Endothelial cell of umbilical vein (primary cell): Measurements from ENCODE around the gene CHAF1A. TPM values are rescaled to one million over a fixed set of nuclear protein-coding genes. Genes with fewer than 3 reads are reported as not detected.

Experiments used
- Bru-seq: library from RNA; stranded (reverse); fragments of 400-500 nt; gene quantifications from one replicate; lab custom pipeline; 2021; lab: Mats Ljungman, UMichigan
- BruChase-seq, 2 experiments: library from RNA; stranded (reverse); fragments of 400-500 nt; gene quantifications; one replicate each; lab custom pipeline; 2021; lab: Mats Ljungman, UMichigan
- BruUV-seq: library from RNA; stranded (reverse); fragments of 400-500 nt; replicated peaks from 2 replicates; lab custom pipeline; 2021; lab: Mats Ljungman, UMichigan
- CTCF ChIA-PET: fragments of 300-600, 350-600 bp; sonication (Branson Sonifier 250); formaldehyde crosslinking; loops from one replicate; lab custom pipeline; 2021; ENCODE audit warnings: antibody characterized with exemption, inconsistent platforms; lab: Charles Lee
- POLR2A ChIA-PET: fragments of 300-600, 350-600 bp; sonication (Branson Sonifier 250); formaldehyde crosslinking; loops from one replicate; lab custom pipeline; 2021; ENCODE audit warnings: antibody characterized with exemption, inconsistent platforms; lab: Charles Lee
- DNase-seq: peaks from one replicate; pipeline ENCODE4 v3.0.0-alpha.2; 2011; ENCODE audit warnings: low read depth, low spot score
- FAIRE-seq: peaks from 2 replicates; lab custom pipeline; 2011; peaks lifted over from hg19 to GRCh38; lab: Jason Lieb, UNC
- H2AFZ ChIP-seq: 2 replicates; pipeline ENCODE4 v1.6.0; 2012; ENCODE audit warnings: low read depth, low read length, control low read depth, inconsistent platforms
- H3K27ac ChIP-seq: 2 replicates; pipeline ENCODE4 v1.5.1; 2011; ENCODE audit warnings: low read depth, mild to moderate bottlenecking, control low read depth, low read length, moderate library complexity; ENCODE audit not compliant: insufficient read depth
- H3K27me3 ChIP-seq, 2 experiments: 2 replicates each; pipeline versions ENCODE4 v1.6.0 to v1.6.1; 2011; ENCODE audit warnings: low read length in 2 of 2, mixed read lengths in 1 of 2; ENCODE audit not compliant: control insufficient read depth in 2 of 2, insufficient read depth in 2 of 2
- H3K36me3 ChIP-seq, 2 experiments: 2 replicates in 1 of 2; 3 replicates in 1 of 2; pipeline ENCODE4 v1.5.1; 2011; ENCODE audit warnings: low read length in 2 of 2, mild to moderate bottlenecking in 1 of 2, moderate library complexity in 1 of 2; ENCODE audit not compliant: control insufficient read depth in 2 of 2, insufficient read depth in 2 of 2; ENCODE audit errors: extremely low read depth in 1 of 2
- H3K4me1 ChIP-seq: 3 replicates; pipeline ENCODE4 v1.5.1; 2011; ENCODE audit warnings: mild to moderate bottlenecking, low read length; ENCODE audit not compliant: control insufficient read depth, insufficient read depth; ENCODE audit errors: extremely low read depth
- H3K4me2 ChIP-seq: 2 replicates; pipeline ENCODE4 v1.6.1; 2011; ENCODE audit warnings: low read length, control low read depth, mixed read lengths; ENCODE audit not compliant: insufficient read depth
- H3K4me3 ChIP-seq, 3 experiments: fragments of 200-600 bp in 1 of 3; sonication (generic), shearing (Covaris generic) in 1 of 3; replicated peaks in 1 of 3; 2 replicates each; pipeline ENCODE4 v1.5.1; 2011 to 2016; ENCODE audit warnings: control low read depth in 3 of 3, low read length in 3 of 3, mild to moderate bottlenecking in 2 of 3, inconsistent platforms in 1 of 3, low read depth in 1 of 3, moderate library complexity in 1 of 3; ENCODE audit not compliant: insufficient read depth in 1 of 3
- H3K79me2 ChIP-seq: 2 replicates; pipeline ENCODE4 v1.6.0; 2012; ENCODE audit warnings: low read length, inconsistent platforms; ENCODE audit not compliant: control insufficient read depth, insufficient read depth
- H3K9ac ChIP-seq: replicated peaks from 2 replicates; pipeline ENCODE3; 2011; ENCODE audit warnings: low read length, control low read depth; ENCODE audit not compliant: insufficient read depth; ENCODE audit errors: extremely low read depth
- H3K9me1 ChIP-seq: replicated peaks from 3 replicates; pipeline ENCODE4 v1.6.0; 2011; ENCODE audit warnings: mild to moderate bottlenecking, low read length; ENCODE audit not compliant: control insufficient read depth, insufficient read depth; ENCODE audit errors: extremely low read depth
- H3K9me3 ChIP-seq: replicated peaks from 2 replicates; pipeline ENCODE4 v1.5.1; 2012; ENCODE audit warnings: low read length, inconsistent platforms; ENCODE audit not compliant: control insufficient read depth, insufficient read depth
- H4K20me1 ChIP-seq: replicated peaks from 2 replicates; pipeline ENCODE3; 2011; ENCODE audit warnings: mild to moderate bottlenecking, low read length; ENCODE audit not compliant: control insufficient read depth, insufficient read depth; ENCODE audit errors: extremely low read depth
- FOS ChIP-seq: IDR thresholded peaks from 2 replicates; pipeline ENCODE4 v1.6.1; 2011; ENCODE audit warnings: mild to moderate bottlenecking, low read length, moderate library complexity, borderline replicate concordance; ENCODE audit not compliant: insufficient read depth
- JUN ChIP-seq: IDR thresholded peaks from 2 replicates; pipeline ENCODE4 v1.6.1; 2011; ENCODE audit warnings: borderline replicate concordance, low read depth; ENCODE audit not compliant: insufficient read length, insufficient read depth
- POLR2AphosphoS5 ChIP-seq: IDR thresholded peaks from 2 replicates; pipeline ENCODE4 v1.6.1; 2012; ENCODE audit warnings: low read depth, mild to moderate bottlenecking, control low read depth, low read length, moderate library complexity; ENCODE audit not compliant: insufficient read depth
- dilution Hi-C: fragments of 300-500 bp; cut with MboI; formaldehyde crosslinking; loops from one replicate; pipeline ENCODE4 v1.15.0; 2019; ENCODE audit warnings: low sequenced_read_pairs; ENCODE audit not compliant: extremely low pct_ligation_motif_present
- intact Hi-C: fragments of 100-400 bp; cut with micrococcal nuclease; formaldehyde crosslinking; loops from one replicate; pipeline ENCODE4 v1.10.0; 2022
- long read RNA-seq: library from polyadenylated mRNA; stranded (forward); transcript quantifications from one replicate; pipeline ENCODE4 v2.0.0, GENCODE V29; 2021
- polyA minus RNA-seq, 3 experiments: library from RNA; depleted of rRNA, polyadenylated mRNA; stranded (reverse); fragments of >200 nt; gene quantifications; 1 replicate in 1 of 3; 2 replicates in 2 of 3; pipeline ENCODE4 v1.2.3, GENCODE V29; 2011
- polyA plus RNA-seq, 4 experiments: library from polyadenylated mRNA; depleted of rRNA in 3 of 4; stranded (reverse) in 3 of 4; unstranded in 1 of 4; fragments of >200 nt; gene quantifications; 2 replicates each; pipeline versions ENCODE4 v1.2.1 to v1.2.3, GENCODE V29; 2011 to 2012; ENCODE audit warnings: missing spikeins in 1 of 4
- total RNA-seq: library from RNA; stranded (reverse); gene quantifications from 2 replicates; pipeline ENCODE4 v1.2.3, GENCODE V29; 2021
- TF ChIP-seq, protein P1 (sequence below): IDR thresholded peaks from 2 replicates; pipeline ENCODE4 v1.6.1; 2011; ENCODE audit not compliant: insufficient read depth, insufficient read length

Gene CHAF1A, protein sequence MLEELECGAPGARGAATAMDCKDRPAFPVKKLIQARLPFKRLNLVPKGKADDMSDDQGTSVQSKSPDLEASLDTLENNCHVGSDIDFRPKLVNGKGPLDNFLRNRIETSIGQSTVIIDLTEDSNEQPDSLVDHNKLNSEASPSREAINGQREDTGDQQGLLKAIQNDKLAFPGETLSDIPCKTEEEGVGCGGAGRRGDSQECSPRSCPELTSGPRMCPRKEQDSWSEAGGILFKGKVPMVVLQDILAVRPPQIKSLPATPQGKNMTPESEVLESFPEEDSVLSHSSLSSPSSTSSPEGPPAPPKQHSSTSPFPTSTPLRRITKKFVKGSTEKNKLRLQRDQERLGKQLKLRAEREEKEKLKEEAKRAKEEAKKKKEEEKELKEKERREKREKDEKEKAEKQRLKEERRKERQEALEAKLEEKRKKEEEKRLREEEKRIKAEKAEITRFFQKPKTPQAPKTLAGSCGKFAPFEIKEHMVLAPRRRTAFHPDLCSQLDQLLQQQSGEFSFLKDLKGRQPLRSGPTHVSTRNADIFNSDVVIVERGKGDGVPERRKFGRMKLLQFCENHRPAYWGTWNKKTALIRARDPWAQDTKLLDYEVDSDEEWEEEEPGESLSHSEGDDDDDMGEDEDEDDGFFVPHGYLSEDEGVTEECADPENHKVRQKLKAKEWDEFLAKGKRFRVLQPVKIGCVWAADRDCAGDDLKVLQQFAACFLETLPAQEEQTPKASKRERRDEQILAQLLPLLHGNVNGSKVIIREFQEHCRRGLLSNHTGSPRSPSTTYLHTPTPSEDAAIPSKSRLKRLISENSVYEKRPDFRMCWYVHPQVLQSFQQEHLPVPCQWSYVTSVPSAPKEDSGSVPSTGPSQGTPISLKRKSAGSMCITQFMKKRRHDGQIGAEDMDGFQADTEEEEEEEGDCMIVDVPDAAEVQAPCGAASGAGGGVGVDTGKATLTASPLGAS
- total RNA-seq (44.5 and 47.8 TPM in 2 replicates), polyA plus RNA-seq (19.5 and 32.1 TPM in 2 replicates), polyA minus RNA-seq (11.2 and 20.1 TPM in 2 replicates), Bru-seq, nascent RNA (percentile 73 among the genes with signal in this experiment), BruChase-seq, experiment 1, labeled RNA remaining after a 6-hour chase (percentile 76 among the genes with signal in this experiment), BruChase-seq, experiment 2, labeled RNA remaining after a 2-hour chase (percentile 78 among the genes with signal in this experiment)
- polyA plus RNA-seq (2011; cell fraction: cytosol; rRNA removed) = 22.2 and 23.4 TPM in 2 replicates
- 32.5 and 36.1 TPM in 2 replicates for polyA plus RNA-seq (2011; cell fraction: nucleus; rRNA removed)
- 16.4 and 24.5 TPM in 2 replicates for polyA plus RNA-seq (2012)
- polyA minus RNA-seq (2011; cell fraction: cytosol; rRNA and poly(A)+ RNA removed) = 70.6 TPM
- 20.4 and 33.6 TPM in 2 replicates for polyA minus RNA-seq (2011; cell fraction: nucleus; rRNA and poly(A)+ RNA removed)
- long read RNA-seq, transcript CHAF1A-201 (15 exons, 3,339 nt) = major isoform, 40 of 70 reads
- long read RNA-seq, partial matches to known transcripts = 12 of 70 reads
- long read RNA-seq, other reads (novel, unspliced or antisense) = 18 of 70 reads

- TF ChIP-seq POLR2AphosphoS5 = peak; percentile 44
- TF ChIP-seq, protein P1, sequence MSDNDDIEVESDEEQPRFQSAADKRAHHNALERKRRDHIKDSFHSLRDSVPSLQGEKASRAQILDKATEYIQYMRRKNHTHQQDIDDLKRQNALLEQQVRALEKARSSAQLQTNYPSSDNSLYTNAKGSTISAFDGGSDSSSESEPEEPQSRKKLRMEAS = peak; percentile 83
- TF ChIP-seq JUN = peak; percentile 13
- TF ChIP-seq FOS = no peak
- intact Hi-C loops (loop anchor here (1.0 to 5.0 kb wide), 3 partner anchors 55 to 235 kb away; partner anchors contain the start of genes TNFAIP8L1 and UBXN6), dilution Hi-C loops (no loop called here)
- Histone ChIP-seq H3K79me2 (peaks cover 66% of the 10 kb centered on the region), H3K9me1 (no peaks in the 10 kb centered on the region), H3K4me1 (peaks cover 21% of the 10 kb centered on the region), H3K36me3 (peaks cover 0 to 2% of the 10 kb centered on the region in 2 experiments), H2AFZ (peak within 1 kb of the TSS; percentile 71), H3K4me2 (peak within 1 kb of the TSS; percentile 89), H3K27me3 (no peaks in the 10 kb centered on the region), H3K4me3 (peak within 1 kb of the TSS; percentile 64 to 74 (median 67)), H4K20me1 (no peaks in the 10 kb centered on the region), H3K9ac (peak within 1 kb of the TSS; percentile 90), H3K27ac (peak within 1 kb of the TSS; percentile 73), H3K9me3 (no peaks in the 10 kb centered on the region)
- POLR2A ChIA-PET = interaction anchor here (0.5 to 1.0 kb wide), 3 partner anchors 9 to 27 kb away, joined by 3 read pairs; no protein-coding TSS in a partner anchor
- FAIRE-seq (peak; percentile 100), DNase-seq (peak; percentile 100)
- no TSS peak for BruUV-seq
- CTCF ChIA-PET = interaction anchor here (0.5 to 3.0 kb wide), 15 partner anchors 8 to 139 kb away, joined by 3 to 54 read pairs (median 3); partner anchors contain the start of genes HDGFL2 and MPND
These were observed at the start of gene CHAF1A for GRCh38 chr19:4402171-4403004. Gene CHAF1A, plus strand, starts transcription at chr19:4402640. Its CDS starts 123 bp downstream, at chr19:4402763.
